HG02571 (cell line): ENCODE data around the gene CMSS1.

Experiments used
- ATAC-seq: cut with Tn5 transposase; IDR thresholded peaks from one replicate; pipeline ENCODE4 v1.9.1; 2021; ENCODE audit warnings: mild to moderate bottlenecking, moderate library complexity; ENCODE audit not compliant: unreplicated experiment

The CMSS1 gene

DNA sequence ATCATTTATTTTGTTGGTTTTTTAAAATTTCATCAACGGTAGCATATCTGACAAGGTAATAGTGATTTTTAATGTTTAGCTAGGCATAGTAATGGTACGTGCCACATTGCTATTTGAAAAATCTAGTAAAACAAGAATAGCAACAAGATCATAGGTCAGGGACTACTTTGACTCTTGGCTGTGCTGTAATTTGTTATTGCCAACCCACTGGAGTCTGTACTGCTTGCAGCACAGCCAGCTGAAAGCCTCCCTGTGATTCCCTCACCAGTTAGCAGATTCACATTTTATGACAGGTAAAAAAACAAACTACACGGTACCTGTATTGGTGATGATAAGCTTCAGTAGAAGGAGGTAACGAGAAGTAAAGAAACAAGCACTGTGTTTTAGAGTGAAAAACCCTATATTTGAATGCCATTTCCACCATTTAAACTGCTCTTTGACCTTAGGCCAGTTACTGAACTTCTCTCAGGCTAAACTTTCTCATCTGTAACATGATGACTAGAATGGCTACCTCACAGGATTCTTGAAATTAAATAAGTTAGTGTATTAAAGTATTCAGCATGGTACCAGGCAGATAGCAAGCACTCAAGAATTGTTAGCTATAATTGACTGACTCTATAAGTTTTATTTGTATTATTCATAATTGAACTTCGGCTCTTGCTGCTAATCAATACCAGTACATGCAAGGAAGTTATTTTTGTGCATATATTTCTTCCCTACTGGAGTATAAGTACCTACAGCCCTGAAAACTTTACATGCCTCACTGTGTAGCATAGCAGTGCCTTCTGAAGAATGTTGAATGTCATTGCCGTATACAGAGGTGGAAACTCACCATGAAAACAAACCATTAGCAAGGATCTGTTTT lies 280.5 kb downstream of the CMSS1 start:
- no peak for ATAC-seq

DNA sequence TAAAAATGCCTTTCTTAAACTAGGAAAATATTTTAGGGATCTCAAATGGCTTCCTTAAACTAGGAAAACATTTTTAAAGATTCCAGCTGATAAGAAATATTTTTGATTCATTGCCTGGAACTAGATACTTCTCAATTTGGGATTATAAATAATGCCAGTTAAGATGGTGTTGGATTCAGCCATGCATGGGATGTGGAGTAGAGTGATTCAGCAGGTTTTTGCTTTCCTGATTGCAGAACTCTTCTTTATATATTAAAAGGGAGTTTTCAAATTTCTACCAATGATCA lies 281.1 kb downstream of the CMSS1 start:
- ATAC-seq: no peak

DNA sequence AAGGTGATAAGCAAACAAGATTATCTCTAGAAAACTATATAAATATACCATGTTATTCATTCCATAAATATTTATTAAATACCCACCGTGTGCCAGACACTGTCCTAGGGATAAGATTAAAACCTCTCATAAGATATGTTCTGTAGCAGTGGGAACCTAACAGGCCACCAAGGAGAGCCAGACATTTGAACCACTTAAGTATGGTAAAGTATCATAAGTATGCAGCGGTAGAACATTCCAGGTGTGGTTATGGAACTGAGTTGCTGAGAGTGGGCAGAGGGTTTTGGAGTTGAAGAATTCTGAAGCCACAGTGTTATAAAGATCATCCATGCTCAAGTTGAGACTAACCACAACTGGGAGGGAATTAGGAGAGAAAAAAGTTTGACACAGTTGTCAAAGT lies 282.0 kb downstream of the CMSS1 start:
- ATAC-seq: no peak

- no peak for ATAC-seq
Observed at GRCh38 chr3:100100425-100100824, 282.8 kb downstream of the CMSS1 start.

DNA sequence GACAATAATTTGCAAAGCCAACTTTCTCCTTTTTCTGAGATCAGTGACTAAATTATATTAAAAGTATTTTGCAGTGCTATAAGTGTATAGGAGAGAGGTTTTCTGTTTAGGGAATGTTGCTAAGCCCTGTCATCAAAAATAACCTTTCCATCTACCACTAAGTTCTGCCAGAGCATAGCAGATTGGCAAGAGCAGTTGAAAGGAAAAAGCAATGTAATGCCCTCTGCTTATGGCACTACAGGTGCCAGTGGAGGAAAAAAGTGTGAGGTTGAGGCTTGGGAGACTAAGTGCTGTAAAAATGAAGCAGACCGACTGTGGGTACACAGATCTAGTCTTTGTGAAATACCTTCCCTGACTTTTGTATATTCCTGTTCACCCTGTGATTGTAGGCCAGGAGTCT lies 285.1 kb downstream of the CMSS1 start:
- ATAC-seq: no peak

DNA sequence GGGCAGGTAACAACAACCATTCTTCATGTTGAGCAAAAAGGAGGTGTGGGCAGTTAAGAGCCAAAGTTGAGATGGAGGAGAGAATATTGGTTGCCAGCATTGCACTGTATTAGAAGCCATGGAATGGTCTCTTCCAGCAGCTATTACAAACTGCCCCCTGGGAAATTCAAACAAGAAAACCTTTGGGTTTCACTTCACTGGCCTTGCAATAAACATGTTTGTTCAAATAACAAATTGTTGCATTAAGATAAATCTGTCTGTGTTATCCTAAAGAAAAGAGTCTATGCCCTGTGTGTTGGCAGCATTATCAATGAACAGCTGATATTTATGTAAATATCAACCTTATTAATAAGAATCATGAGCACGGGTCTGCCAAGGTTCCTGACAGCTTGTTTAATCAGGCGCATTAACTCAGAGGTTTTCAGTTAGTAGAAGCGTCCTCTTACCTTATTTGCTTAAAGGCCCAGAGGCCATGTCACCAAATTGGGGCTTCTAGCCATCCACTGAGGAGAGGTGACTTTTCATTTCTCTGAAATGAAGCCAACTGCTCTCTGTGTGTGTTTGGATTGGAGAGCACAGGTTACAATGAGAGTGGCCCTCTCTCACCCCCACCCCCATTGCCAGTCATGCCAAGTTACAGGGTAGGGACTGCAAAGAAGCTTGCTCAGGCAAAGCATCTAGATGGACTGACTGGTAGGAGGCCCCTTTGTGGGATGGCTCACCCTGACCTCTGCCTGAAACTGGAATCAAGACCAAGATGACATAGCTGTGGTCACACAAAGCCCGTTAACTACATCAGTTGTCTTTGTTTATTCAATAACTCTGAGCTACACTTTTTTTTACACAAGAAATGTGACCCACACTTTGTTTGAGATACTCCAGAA lies 286.1 kb downstream of the CMSS1 start:
- peak; percentile 90 for ATAC-seq

GRCh38 chr3:100104442-100104798 lies 286.8 kb downstream of the CMSS1 start:
- ATAC-seq: peak; percentile 42

- no peak for ATAC-seq
Observed at GRCh38 chr3:100104817-100105413, 287.3 kb downstream of the CMSS1 start.

DNA sequence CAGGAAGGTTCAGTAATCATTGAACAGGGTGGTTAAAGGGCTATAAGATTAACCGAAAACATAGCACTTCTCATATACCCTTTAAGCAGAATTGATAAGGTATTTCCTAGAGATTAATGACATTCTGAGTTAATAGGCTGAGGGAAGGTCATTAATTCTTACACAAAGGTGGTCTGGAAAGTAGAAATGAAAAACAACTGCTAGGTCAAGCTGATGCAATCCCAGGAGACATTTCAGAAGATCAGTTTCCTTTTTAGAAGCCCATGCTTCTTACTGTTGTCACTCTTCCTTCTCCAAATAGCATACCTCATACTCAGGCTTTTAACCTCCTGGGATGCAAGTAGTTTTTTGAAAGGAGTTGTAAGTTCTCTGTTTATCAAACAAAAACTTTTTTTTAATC lies 287.8 kb downstream of the CMSS1 start:
- ATAC-seq: peak; percentile 35

DNA sequence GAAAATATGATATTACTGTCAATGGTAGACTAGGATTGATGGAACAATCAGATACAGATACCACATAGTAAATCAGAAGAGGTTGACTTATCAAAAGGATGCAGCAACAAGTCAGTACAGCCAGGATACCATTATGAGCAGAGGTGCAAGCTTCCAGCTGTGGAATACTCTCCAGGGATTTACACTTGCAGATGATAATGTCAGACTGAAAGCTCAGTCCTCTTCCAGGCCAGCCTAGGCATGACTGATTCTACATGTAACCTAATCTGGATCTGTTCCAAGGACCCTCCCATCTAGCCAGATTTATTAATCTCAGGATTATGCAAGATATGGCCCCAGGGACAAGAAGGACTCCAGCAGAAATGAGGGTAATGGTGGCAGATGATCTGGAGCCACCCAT lies 288.4 kb downstream of the CMSS1 start:
- no peak for ATAC-seq

- ATAC-seq: no peak
Observed at GRCh38 chr3:100106531-100107141, 289.0 kb downstream of the CMSS1 start.

- ATAC-seq: no peak
Observed at GRCh38 chr3:100107221-100107814, 289.7 kb downstream of the CMSS1 start.

DNA sequence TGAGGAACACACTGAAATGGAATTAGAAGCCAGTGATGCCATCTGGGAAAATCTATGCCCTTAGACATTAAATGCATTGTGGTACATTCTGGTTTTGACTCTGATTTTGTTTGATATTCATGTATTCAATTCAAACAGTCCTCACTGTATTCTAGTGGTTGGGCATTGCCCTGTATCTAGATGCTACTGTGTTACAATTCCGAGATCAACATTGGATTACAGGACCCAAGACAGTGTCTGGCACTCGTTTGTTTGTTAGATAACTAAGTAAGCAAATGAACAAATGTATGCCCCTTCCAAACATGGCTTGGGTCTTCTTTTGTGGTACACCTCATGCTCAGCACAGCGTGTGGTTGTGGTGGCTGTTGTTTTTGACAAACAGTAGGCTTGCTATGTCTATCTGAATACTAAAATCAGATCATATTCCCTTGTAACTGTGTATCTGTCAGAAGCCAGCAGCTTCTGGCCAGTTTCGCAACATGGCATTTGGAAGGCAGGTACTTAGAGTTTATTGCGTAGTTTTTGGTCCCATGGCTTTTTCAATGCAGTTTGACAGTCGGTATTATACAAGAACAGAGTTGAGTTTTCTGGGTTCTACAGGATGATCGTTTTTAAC lies 290.9 kb downstream of the CMSS1 start:
- ATAC-seq: no peak

- ATAC-seq: no peak
Observed at GRCh38 chr3:100110162-100110561, 292.5 kb downstream of the CMSS1 start.

DNA sequence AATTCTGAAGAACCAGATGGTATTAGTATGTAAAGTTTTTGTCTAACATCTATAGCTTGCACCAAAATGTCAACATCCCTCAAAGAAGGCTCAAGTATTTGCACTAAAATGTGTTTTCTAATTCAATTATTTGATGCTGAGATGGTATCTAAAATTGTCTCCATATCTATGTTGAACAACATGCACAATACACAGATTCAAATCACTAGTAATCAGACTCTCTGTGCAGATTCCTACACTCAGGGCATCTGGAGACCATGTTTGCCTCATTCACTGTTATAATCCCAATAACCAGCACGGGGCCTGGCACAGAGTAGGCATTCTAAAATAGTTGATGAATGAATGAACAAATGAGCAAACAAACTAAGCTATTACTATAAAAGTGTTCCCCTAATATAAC lies 294.1 kb downstream of the CMSS1 start:
- ATAC-seq: no peak

DNA sequence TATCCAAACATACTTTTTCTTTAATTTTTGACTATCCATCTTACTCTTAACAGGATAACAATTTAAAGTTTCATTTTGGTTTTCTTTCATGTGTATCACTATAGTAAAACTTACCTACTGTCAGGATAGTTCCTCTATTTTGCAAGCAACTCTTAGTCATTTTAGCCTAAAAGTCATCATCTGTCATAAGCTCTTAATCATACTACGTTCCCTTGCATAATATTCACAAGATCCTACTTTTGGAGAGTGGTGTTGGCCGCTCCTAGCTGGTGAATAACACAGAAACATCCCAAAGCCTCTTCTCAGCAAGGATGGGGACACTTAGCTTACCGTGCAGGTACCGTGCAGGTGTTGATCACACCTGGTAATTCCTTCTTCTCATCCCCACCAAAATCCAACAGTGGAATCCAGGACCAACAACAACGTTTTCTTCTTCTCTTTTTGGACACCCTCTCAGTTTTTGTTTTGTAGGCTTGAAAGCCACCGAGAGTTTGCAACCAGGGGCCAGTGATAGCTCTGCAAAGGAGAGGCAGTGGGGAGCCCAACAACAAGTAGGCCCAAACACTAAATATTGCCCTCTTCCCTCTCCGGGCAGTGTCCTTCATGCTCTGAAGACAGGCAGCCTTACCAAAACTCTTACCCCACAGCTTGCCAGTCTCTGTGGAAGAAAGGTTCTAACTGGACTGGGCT lies 296.2 kb downstream of the CMSS1 start:
- ATAC-seq: no peak

- ATAC-seq: no peak
Observed at GRCh38 chr3:100114413-100115030, 296.9 kb downstream of the CMSS1 start, which contains the start of gene FILIP1L. Gene FILIP1L (minus strand): TSS chr3:100114501.

- no peak for ATAC-seq
Observed at GRCh38 chr3:100117093-100117492, 299.4 kb downstream of the CMSS1 start.

- ATAC-seq: no peak
Observed at GRCh38 chr3:100120012-100120411, 302.4 kb downstream of the CMSS1 start.
